SU-DHL-6 (cell line): ENCODE results near the gene TADA2A.

Source experiments
- H2AFZ ChIP-seq: fragments of 200-600 bp; sonication (generic); 2 replicates; pipeline ENCODE4 v1.6.1; 2014; ENCODE audit warnings: low read depth, mild to moderate bottlenecking, moderate library complexity, mixed read lengths, antibody characterized with exemption, low read length; ENCODE audit not compliant: severe bottlenecking
- H3F3A ChIP-seq: fragments of 200-600 bp; shearing (Covaris generic); 2 replicates; pipeline ENCODE4 v1.6.0; 2016; ENCODE audit warnings: antibody characterized with exemption, mild to moderate bottlenecking; ENCODE audit not compliant: insufficient read depth
- H3K27ac ChIP-seq: fragments of 200-600 bp; sonication (generic); 2 replicates; pipeline ENCODE4 v1.5.1; 2016; ENCODE audit warnings: low read depth, mild to moderate bottlenecking, low read length, moderate library complexity, mixed read lengths
- H3K27me3 ChIP-seq: fragments of 200-600 bp; sonication (generic), shearing (Covaris generic); 2 replicates; pipeline ENCODE4 v1.6.0; 2014; ENCODE audit warnings: mild to moderate bottlenecking, low read length
- H3K36me3 ChIP-seq: fragments of 200-600 bp; sonication (generic); 2 replicates; pipeline ENCODE4 v1.6.1; 2014; ENCODE audit warnings: mild to moderate bottlenecking, low read length, mixed read lengths
- H3K4me2 ChIP-seq: fragments of 300-600, 200-600 bp; shearing (Covaris generic), sonication (generic); 2 replicates; pipeline ENCODE4 v1.6.0; 2014; ENCODE audit warnings: low read length, low read depth, mild to moderate bottlenecking; ENCODE audit not compliant: poor library complexity, severe bottlenecking
- H3K4me3 ChIP-seq: fragments of 200-600 bp; sonication (generic); 2 replicates; pipeline ENCODE4 v1.5.1; 2014; ENCODE audit warnings: antibody characterized with exemption, low read length, mild to moderate bottlenecking, mixed read lengths; ENCODE audit not compliant: insufficient read depth, poor library complexity, severe bottlenecking
- H3K79me2 ChIP-seq: fragments of 200-600 bp; sonication (generic); 2 replicates; pipeline ENCODE4 v1.6.1; 2014; ENCODE audit warnings: mild to moderate bottlenecking, low read length, moderate library complexity; ENCODE audit not compliant: insufficient read depth
- H3K9ac ChIP-seq: fragments of 200-600 bp; sonication (generic); 2 replicates; pipeline ENCODE4 v1.7.0; 2014; ENCODE audit warnings: mild to moderate bottlenecking, low read length
- H3K9me2 ChIP-seq: fragments of 200-600 bp; sonication (generic); replicated peaks from 2 replicates; pipeline ENCODE4 v1.6.1; 2014; ENCODE audit warnings: low read length; ENCODE audit not compliant: insufficient read depth
- H3K9me3 ChIP-seq: fragments of 200-600 bp; sonication (generic); 2 replicates; pipeline ENCODE4 v1.6.1; 2014; ENCODE audit warnings: low read length, mixed read lengths; ENCODE audit not compliant: insufficient read depth
- H4K20me1 ChIP-seq: fragments of 200-600 bp; sonication (generic); 2 replicates; pipeline ENCODE4 v1.6.1; 2014; ENCODE audit warnings: low read depth, mild to moderate bottlenecking, antibody characterized with exemption, low read length, moderate library complexity, mixed read lengths
- CTCF ChIP-seq: fragments of 200-600 bp; sonication (generic); IDR thresholded peaks from one replicate; pipeline ENCODE4 v1.5.1; 2017; ENCODE audit warnings: antibody characterized with exemption, mild to moderate bottlenecking, low read length, moderate library complexity; ENCODE audit not compliant: insufficient read depth, poor library complexity, severe bottlenecking
- EZH2phosphoT487 ChIP-seq: fragments of 200-600 bp; sonication (generic), shearing (Covaris generic); conservative IDR thresholded peaks from 2 replicates; pipeline ENCODE4 v1.6.1; 2018; ENCODE audit warnings: mild to moderate bottlenecking, antibody characterized with exemption, low read length, moderate library complexity, mixed read lengths

The TADA2A gene

GRCh38 chr17:37490638-37491614, 84.2 kb downstream of the TADA2A start:
- H3K9ac ChIP-seq, result peak overlapping the region; percentile 54
- H3K79me2 ChIP-seq, result peaks cover 56% of the 10 kb centered on the region
- H3K4me2 ChIP-seq, result peak overlapping the region; percentile 83
- no peaks in the 10 kb centered on the region for H3K27me3 ChIP-seq
- peak overlapping the region; percentile 38 for H3K27ac ChIP-seq
- no peaks in the 10 kb centered on the region for H3K9me2 ChIP-seq
- H4K20me1 ChIP-seq, result peaks cover 3% of the 10 kb centered on the region; the same call in 1 of the 2 replicates
- H3K36me3 ChIP-seq, result no peaks in the 10 kb centered on the region
- no peak for TF ChIP-seq CTCF
- TF ChIP-seq EZH2phosphoT487, result no peak
- H3K4me3 ChIP-seq, result peak overlapping the region; percentile 60
- H3K9me3 ChIP-seq, result no peaks in the 10 kb centered on the region
- peaks cover 22% of the 10 kb centered on the region for H3F3A ChIP-seq
- H2AFZ ChIP-seq, result no peak overlapping the region

GRCh38 chr17:37492167-37492566, 85.5 kb downstream of the TADA2A start:
- Histone ChIP-seq H3K4me3 (no peak overlapping the region), H3K79me2 (peaks cover 67% of the 10 kb centered on the region), H3K36me3 (no peaks in the 10 kb centered on the region), H4K20me1 (peaks cover 3% of the 10 kb centered on the region; the same call in 1 of the 2 replicates), H3K9me3 (no peaks in the 10 kb centered on the region), H3K9me2 (no peaks in the 10 kb centered on the region), H3K9ac (peak overlapping the region; percentile 54; the same call in 1 of the 2 replicates), H3K4me2 (peak overlapping the region; percentile 83), H2AFZ (no peak overlapping the region), H3K27ac (no peak overlapping the region), H3K27me3 (no peaks in the 10 kb centered on the region), H3F3A (peaks cover 11% of the 10 kb centered on the region)
- TF ChIP-seq CTCF (no peak), EZH2phosphoT487 (no peak)

- H3K36me3 ChIP-seq, result no peaks in the 10 kb centered on the region
- H3K4me2 ChIP-seq, result no peak overlapping the region
- H3K27me3 ChIP-seq, result no peaks in the 10 kb centered on the region
- H2AFZ ChIP-seq, result no peak overlapping the region
- TF ChIP-seq EZH2phosphoT487, result no peak
- TF ChIP-seq CTCF, result no peak
- H3K9ac ChIP-seq, result no peak overlapping the region
- H3K4me3 ChIP-seq, result no peak overlapping the region
- H3K79me2 ChIP-seq, result peaks cover 78% of the 10 kb centered on the region
- H3K9me3 ChIP-seq, result no peaks in the 10 kb centered on the region
- H3K9me2 ChIP-seq, result no peaks in the 10 kb centered on the region
- peaks cover 3% of the 10 kb centered on the region; the same call in 1 of the 2 replicates for H4K20me1 ChIP-seq
- H3K27ac ChIP-seq, result no peak overlapping the region
- peaks cover 6% of the 10 kb centered on the region for H3F3A ChIP-seq
These were observed 86.8 kb downstream of the TADA2A start for GRCh38 chr17:37493249-37494027.
